Activated CD8-positive, alpha-beta memory T cell treated with anti-CD3 and anti-CD28 coated beads for 36 hours (primary cell): Measurements from ENCODE around the gene GRIFIN. TPM values are rescaled to one million over a fixed set of nuclear protein-coding genes. Genes with fewer than 3 reads are reported as not detected.

Source experiments
- CTCF ChIA-PET: fragments of 350-600 bp; sonication (Branson Sonifier 250); formaldehyde crosslinking; loops from one replicate; lab custom pipeline; 2021; ENCODE audit warnings: antibody characterized with exemption; lab: Charles Lee
- POLR2A ChIA-PET: fragments of 350-600 bp; sonication (Branson Sonifier 250); formaldehyde crosslinking; loops from one replicate; lab custom pipeline; 2021; ENCODE audit warnings: antibody characterized with exemption; lab: Charles Lee
- total RNA-seq, 2 experiments: library from RNA; stranded (reverse); gene quantifications; one replicate each; pipeline ENCODE4 v1.2.3, GENCODE V29; 2021

GRIFIN gene
- total RNA-seq, 2 experiments from 2014 or later: not detected

DNA sequence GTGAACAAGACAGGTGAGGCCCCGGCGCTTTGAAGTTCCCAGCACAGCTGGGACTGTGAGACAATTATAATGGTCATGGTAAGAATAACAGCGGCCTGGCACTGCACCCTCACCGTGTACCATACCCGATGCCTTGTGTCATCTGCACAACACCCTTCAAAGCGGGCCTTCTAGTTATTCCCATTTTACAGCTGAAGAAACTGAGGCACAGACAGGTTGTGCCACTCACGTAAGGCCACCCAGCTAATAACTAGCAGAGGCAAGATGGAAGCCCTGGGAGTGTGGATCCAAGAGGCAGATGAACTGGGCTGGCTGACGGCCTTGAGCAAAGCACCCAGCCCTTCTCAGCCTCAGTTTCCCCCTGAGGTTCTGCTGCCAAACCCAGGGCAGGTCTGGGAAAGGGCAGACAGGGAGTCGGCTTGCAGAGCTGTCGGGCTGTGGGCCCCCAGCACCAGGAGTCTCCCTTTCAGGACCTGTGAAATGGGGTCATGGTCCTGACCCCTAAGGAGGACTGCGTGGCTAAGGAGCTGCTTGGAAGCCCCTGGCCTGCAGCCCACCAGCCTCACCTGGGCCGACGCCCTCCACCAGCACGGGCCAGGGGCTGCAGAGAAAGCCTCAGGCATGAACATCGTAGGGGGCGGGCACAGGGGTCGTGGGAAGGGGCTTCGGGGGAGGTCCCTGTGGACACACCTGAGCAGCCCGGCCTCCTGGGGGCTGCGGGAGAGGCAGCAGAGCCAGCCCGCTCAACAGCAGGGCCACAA, 28.1 kb upstream of the GRIFIN start:
- POLR2A ChIA-PET: no interaction called here
- CTCF ChIA-PET: interaction anchor here (0.9 kb wide), 1 partner anchor 26 kb away, joined by 3 read pairs; no protein-coding TSS in a partner anchor

- ChIA-PET POLR2A (no interaction called here), CTCF (no interaction called here)
Observed at GRCh38 chr7:2503056-2503941, 27.1 kb upstream of the GRIFIN start.

GRCh38 chr7:2502647-2502966, 26.4 kb upstream of the GRIFIN start:
- ChIA-PET POLR2A (no interaction called here), CTCF (no interaction called here)

DNA sequence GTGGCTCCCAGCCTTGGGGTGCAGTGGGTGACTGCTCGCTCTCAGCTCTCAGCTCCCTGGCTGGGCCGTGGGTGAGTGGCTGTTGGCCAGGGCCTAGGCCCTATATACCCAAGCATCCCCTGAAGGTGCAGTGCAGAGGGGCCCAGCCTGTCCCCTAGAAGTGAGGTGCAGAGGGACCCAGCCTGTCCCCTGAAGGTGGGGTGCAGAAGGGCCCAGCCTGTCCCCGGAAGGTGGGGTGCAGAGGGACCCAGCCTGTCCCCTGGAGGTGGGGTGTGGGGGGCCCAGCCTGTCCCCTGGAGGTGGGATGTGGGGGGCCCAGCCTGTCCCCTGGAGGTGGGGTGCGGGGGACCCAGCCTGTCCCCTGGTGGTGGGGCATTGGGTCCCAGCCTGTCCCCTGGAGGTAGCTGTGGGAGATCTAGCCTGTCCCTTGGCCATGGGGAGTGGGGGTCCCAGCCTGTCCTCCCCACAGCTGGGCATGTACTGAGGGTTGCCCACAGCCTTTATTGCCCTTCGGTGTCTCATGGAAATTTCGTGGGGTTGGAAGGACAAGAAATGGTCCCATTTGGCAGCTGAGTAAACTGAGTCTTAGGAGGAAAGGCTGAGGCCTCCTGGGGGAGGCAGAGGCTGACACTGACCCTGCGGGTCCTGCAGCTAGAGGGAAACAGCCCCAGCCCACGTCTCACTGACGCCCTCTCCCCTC, 25.9 kb upstream of the GRIFIN start:
- POLR2A ChIA-PET: no interaction called here
- CTCF ChIA-PET: interaction anchor here (1.1 kb wide), 1 partner anchor 52 kb away, joined by 3 read pairs; no protein-coding TSS in a partner anchor

DNA sequence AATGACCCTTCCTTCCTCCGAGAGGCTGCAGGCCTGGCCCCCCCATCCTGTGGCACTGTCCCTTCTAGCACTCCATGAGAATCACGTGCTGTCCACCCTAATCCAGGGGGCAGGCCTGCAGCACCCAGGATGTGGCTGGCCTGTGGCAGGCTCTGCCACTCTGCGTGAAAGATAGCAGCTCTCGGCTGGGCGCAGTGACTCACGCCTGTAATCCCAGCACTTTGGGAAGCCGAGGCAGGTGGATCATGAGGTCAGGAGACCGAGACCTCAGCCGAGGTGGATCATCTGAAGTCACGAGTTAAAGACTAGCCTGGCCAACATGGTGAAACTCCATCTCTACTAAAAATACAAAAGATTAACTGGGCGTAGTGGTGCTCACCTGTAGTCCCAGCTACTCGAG, 24.5 kb upstream of the GRIFIN start:
- POLR2A ChIA-PET: interaction anchor here (0.6 to 1.7 kb wide), 2 partner anchors 8 to 131 kb away, joined by 5 read pairs; no protein-coding TSS in a partner anchor
- CTCF ChIA-PET: no interaction called here

- ChIA-PET POLR2A (interaction anchor here (0.7 to 1.7 kb wide), 2 partner anchors 9 to 108 kb away, joined by 3 to 5 read pairs; no protein-coding TSS in a partner anchor), CTCF (interaction anchor here (0.9 kb wide), 1 partner anchor 22 kb away, joined by 3 read pairs; no protein-coding TSS in a partner anchor)
Observed at GRCh38 chr7:2499719-2500430, 23.7 kb upstream of the GRIFIN start.

GRCh38 chr7:2499181-2499580, 23.0 kb upstream of the GRIFIN start:
- ChIA-PET POLR2A (interaction anchor here (0.6 to 1.7 kb wide), 3 partner anchors 10 to 130 kb away, joined by 3 to 13 read pairs (median 5); no protein-coding TSS in a partner anchor), CTCF (interaction anchor here (0.9 kb wide), 1 partner anchor 21 kb away, joined by 3 read pairs; no protein-coding TSS in a partner anchor)

DNA sequence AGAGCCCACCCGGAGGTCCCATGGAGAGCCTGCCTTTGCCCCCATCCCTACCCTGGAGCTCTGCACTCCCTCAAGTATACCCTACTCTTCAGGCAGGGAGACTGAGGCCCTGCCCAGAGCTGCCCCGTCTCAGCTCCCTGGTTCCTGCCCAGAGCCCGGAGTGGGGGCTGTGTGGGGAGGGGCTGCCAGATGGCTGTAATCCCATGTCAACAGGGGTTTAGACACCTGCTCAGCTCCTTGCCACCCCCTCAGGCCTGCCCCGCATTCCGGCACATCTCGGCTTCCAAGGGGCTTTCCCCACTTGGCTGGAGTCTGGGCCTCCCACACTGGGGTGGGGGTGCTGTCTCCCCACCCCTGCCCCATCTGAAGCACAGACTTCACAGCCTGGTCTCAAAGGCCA, 22.5 kb upstream of the GRIFIN start:
- POLR2A ChIA-PET: interaction anchor here (0.6 kb wide), 1 partner anchor 131 kb away, joined by 13 read pairs; no protein-coding TSS in a partner anchor
- CTCF ChIA-PET: interaction anchor here (0.7 kb wide), 1 partner anchor 30 kb away, joined by 3 read pairs; no protein-coding TSS in a partner anchor

GRCh38 chr7:2497500-2498336, 21.5 kb upstream of the GRIFIN start:
- POLR2A ChIA-PET: no interaction called here
- CTCF ChIA-PET: no interaction called here

DNA sequence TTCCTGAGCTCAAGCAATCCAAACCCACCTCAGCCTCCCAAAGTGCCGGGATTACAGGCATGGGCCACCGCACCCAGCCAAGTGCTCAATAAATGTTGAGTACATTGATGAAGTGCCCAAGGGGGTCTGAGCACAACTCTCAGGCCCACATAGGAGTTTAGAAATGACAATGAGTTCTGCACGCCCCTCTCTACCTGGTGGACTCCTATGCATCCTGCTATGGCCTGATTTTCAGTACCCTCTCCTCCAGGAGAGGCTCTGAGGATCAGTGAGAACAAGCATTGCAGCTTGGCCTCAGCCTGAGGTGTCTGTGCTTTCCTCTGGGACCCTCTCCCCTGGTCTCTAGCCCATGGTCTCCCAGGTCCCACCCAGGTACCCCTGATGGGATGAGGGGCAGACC, 20.9 kb upstream of the GRIFIN start:
- POLR2A ChIA-PET: no interaction called here
- CTCF ChIA-PET: interaction anchor here (1.2 kb wide), 1 partner anchor 29 kb away, joined by 3 read pairs; no protein-coding TSS in a partner anchor

DNA sequence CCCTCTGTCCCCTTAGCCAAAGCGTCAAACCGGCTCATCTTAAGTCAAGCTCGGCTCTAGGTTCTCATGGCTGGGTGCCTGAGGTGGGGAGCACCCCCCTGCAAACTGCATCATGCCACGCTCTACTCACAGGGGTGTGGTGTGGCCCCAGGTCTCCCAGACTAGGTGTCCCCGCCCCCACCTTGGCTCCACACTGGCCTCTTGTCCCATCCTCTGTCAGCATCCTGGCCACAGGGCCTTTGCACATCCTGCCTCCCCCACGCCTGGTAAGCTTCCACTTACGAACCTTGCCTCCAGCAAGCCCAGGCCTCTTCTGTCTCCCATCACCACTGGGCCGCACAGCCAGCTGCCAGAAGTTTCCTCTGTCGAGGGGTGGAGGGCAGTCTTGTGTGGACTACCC, 20.2 kb upstream of the GRIFIN start:
- ChIA-PET CTCF (interaction anchor here (1.2 kb wide), 1 partner anchor 28 kb away, joined by 3 read pairs; no protein-coding TSS in a partner anchor), POLR2A (no interaction called here)

DNA sequence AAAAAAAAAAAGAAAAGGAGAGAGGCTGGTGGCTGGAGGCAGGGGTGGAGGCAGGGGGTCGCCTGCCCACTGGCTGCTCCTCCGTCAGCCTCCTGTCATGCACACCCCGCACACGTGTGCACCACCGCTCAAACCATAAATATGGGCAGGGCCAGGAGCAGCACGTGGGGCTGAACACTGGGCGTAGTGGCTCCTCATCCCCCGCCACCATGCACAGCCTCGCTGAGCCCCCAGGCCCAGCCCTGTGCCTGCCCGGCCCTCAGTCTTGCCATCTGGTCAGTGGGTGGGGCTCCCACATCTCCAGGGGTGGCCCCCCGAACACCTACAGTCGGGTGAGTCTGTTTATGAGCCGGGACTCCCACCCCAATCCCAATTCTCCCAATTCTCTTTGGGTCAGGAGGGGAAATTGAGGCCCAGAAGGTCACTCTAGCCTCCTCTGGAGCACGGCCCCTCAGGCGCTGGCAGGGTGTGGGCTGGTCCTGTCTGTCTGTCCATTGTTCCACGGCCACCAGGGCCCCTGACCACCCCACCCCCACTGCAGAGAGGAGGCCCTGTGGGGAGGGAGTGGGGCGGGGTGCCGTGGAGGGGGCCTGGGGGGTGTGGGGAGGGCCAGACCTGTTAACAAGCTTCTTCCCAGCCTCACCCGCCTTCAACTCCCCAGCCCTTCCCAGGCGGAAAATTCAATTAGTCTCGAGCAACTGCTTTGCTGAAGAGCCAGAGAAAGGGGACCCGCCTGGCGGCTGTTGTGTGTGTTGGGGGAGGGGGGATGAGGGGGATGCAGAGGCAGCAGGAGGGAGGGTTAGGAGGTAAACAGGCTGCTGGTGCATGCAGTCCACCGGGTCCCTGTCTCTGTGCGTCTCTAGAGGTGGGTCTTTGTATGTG, 19.5 kb upstream of the GRIFIN start:
- ChIA-PET CTCF (interaction anchor here (1.2 kb wide), 1 partner anchor 27 kb away, joined by 3 read pairs; no protein-coding TSS in a partner anchor), POLR2A (no interaction called here)

- POLR2A ChIA-PET: no interaction called here
- CTCF ChIA-PET: no interaction called here
Observed at GRCh38 chr7:2494191-2495130, 18.3 kb upstream of the GRIFIN start.

DNA sequence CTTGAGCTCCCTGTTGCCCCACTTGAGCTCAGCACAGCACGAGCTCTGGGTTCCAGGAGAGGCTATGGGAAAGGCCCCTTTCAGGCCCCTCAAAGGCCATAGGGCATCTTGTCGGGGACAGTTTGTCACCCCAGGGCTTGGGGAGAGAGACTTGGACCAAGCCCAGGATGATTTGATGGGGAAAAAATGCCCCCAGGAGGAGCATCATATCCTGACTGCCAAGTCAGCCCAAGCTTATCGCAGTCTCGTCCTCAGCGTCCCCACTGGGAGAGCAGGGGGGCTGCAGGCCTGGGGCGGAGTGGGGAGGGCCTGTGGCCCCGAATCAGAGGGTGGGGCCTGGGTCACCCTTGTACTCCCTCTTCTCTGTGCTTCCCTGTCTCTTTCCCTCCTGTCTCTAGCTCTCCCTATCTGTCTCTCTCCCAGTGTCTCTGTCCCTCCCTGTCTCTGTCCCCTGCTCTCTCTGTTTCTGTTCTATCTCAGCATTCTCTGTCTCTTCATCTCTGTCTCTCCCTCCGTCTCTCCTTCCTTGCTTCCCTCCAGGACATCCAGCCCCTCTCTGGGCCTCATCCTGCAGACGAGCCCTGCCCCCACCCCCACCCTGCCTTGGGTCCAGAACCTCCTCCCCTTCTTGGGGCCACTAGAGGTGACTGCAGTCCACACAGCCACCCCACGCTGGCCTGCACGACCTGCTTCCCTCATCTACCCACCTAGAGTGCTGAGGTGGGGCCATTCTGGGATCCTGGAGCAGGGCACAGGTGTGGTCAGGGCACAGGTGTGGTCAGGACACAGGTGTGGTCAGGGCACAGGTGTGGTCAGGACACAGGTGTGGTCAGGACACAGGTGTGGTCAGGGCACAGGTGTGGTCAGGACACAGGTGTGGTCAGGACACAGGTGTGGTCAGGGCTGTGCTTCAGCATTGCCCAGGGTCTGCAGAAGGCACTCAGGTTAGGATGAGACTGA, 17.3 kb upstream of the GRIFIN start:
- CTCF ChIA-PET: no interaction called here
- POLR2A ChIA-PET: no interaction called here

- ChIA-PET POLR2A (no interaction called here), CTCF (no interaction called here)
Observed at GRCh38 chr7:2492038-2492437, 15.8 kb upstream of the GRIFIN start.
